Glutamatergic neuron (in vitro differentiated cells): ENCODE measurements around the gene CRCP. TPM values are rescaled to one million over a fixed set of nuclear protein-coding genes. Genes with fewer than 3 reads are reported as not detected.
"Not testable (repeated sequence)": the region's sequence is repeated elsewhere in the genome, so short reads cannot be mapped to it uniquely, and the experiment has no call there.

Source experiments
- DNase-seq: peaks from one replicate; pipeline ENCODE4 v3.0.0; 2022
- H3K27ac Mint-ChIP-seq: one replicate; pipeline ENCODE4 v1.8.0; 2020; ENCODE audit warnings: mild to moderate bottlenecking, mixed read lengths, inconsistent platforms; ENCODE audit not compliant: unreplicated experiment
- H3K27me3 Mint-ChIP-seq: one replicate; pipeline ENCODE4 v1.8.0; 2020; ENCODE audit warnings: mild to moderate bottlenecking, moderate library complexity, mixed read lengths, inconsistent platforms; ENCODE audit not compliant: unreplicated experiment
- H3K36me3 Mint-ChIP-seq: one replicate; pipeline ENCODE4 v1.8.0; 2020; ENCODE audit warnings: mild to moderate bottlenecking, mixed read lengths, inconsistent platforms; ENCODE audit not compliant: unreplicated experiment
- H3K4me1 Mint-ChIP-seq: one replicate; pipeline ENCODE4 v1.8.0; 2020; ENCODE audit warnings: mild to moderate bottlenecking, low read depth, mixed read lengths, inconsistent platforms; ENCODE audit not compliant: unreplicated experiment
- H3K4me3 Mint-ChIP-seq: one replicate; pipeline ENCODE4 v1.8.0; 2020; ENCODE audit warnings: mild to moderate bottlenecking, mixed read lengths, inconsistent platforms; ENCODE audit not compliant: unreplicated experiment
- H3K9me3 Mint-ChIP-seq: one replicate; pipeline ENCODE4 v1.8.0; 2020; ENCODE audit warnings: mild to moderate bottlenecking, moderate library complexity, mixed read lengths, inconsistent platforms; ENCODE audit not compliant: unreplicated experiment
- total RNA-seq: library from RNA; stranded (reverse); fragmentation: NEBNext Ultra II Directional; extraction: Animal tissue kit (Norgen Biotek cat#: 25700); gene quantifications from one replicate; pipeline ENCODE4 v1.2.1, GENCODE V29; 2021; ENCODE audit not compliant: unreplicated experiment
- TF ChIP-seq, protein P1 (sequence below): fragments of 200-600 bp; sonication (generic); IDR thresholded peaks from one replicate; pipeline ENCODE4 v1.5.0; 2021; ENCODE audit not compliant: partially characterized antibody, unreplicated experiment

The CRCP gene
- total RNA-seq, 1 donor from 2014 or later = 29.1 TPM

- H3K9me3 Mint-ChIP-seq = no peaks in the 10 kb centered on the region
- no peak for DNase-seq
- H3K27me3 Mint-ChIP-seq = no peaks in the 10 kb centered on the region
- no peaks in the 10 kb centered on the region for H3K4me1 Mint-ChIP-seq
- H3K27ac Mint-ChIP-seq = no peak overlapping the region
- H3K36me3 Mint-ChIP-seq = no peaks in the 10 kb centered on the region
- no peak overlapping the region for H3K4me3 Mint-ChIP-seq
- TF ChIP-seq, protein P1, sequence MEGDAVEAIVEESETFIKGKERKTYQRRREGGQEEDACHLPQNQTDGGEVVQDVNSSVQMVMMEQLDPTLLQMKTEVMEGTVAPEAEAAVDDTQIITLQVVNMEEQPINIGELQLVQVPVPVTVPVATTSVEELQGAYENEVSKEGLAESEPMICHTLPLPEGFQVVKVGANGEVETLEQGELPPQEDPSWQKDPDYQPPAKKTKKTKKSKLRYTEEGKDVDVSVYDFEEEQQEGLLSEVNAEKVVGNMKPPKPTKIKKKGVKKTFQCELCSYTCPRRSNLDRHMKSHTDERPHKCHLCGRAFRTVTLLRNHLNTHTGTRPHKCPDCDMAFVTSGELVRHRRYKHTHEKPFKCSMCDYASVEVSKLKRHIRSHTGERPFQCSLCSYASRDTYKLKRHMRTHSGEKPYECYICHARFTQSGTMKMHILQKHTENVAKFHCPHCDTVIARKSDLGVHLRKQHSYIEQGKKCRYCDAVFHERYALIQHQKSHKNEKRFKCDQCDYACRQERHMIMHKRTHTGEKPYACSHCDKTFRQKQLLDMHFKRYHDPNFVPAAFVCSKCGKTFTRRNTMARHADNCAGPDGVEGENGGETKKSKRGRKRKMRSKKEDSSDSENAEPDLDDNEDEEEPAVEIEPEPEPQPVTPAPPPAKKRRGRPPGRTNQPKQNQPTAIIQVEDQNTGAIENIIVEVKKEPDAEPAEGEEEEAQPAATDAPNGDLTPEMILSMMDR = no peak
Measured at GRCh38 chr7:66125052-66125694, 10.5 kb downstream of the CRCP start.

GRCh38 chr7:66125781-66126352, 11.2 kb downstream of the CRCP start:
- not testable (repeated sequence) for H3K27me3 Mint-ChIP-seq, H3K36me3 Mint-ChIP-seq, DNase-seq, H3K4me3 Mint-ChIP-seq, H3K9me3 Mint-ChIP-seq, H3K27ac Mint-ChIP-seq, H3K4me1 Mint-ChIP-seq

DNA sequence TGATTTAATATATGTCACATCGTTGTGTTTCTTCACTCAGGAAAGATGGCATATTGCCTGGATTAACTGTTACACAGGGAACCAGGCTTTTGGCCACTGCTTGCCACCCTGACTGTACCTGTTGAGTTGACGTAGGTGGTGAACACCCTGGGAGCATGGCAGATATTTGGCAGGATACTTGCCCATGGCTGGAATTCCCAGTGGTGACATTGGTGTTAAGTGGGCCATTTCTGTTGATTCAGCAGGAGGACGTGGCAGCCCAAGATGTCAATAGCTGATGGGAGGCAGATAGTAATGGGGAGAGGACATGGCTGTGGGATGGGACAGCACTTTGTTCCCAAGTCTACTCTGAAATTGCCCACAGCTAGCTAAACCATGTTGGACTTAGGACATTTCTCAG, 12.5 kb downstream of the CRCP start:
- H3K27me3 Mint-ChIP-seq, H3K4me3 Mint-ChIP-seq, H3K36me3 Mint-ChIP-seq, DNase-seq, H3K9me3 Mint-ChIP-seq, H3K27ac Mint-ChIP-seq, H3K4me1 Mint-ChIP-seq: not testable (repeated sequence)

GRCh38 chr7:66138994-66139752, 24.5 kb downstream of the CRCP start:
- H3K9me3 Mint-ChIP-seq = peaks cover 3% of the 10 kb centered on the region
- peaks cover 12% of the 10 kb centered on the region for H3K36me3 Mint-ChIP-seq
- H3K4me3 Mint-ChIP-seq = no peak overlapping the region
- no peak for DNase-seq
- peaks cover 3% of the 10 kb centered on the region for H3K27me3 Mint-ChIP-seq
- no peak overlapping the region for H3K27ac Mint-ChIP-seq
- peaks cover 21% of the 10 kb centered on the region for H3K4me1 Mint-ChIP-seq
- TF ChIP-seq, protein P1 = no peak

- Mint-ChIP-seq H3K27me3 (peaks cover 3% of the 10 kb centered on the region), H3K4me1 (peaks cover 32% of the 10 kb centered on the region), H3K4me3 (no peak overlapping the region), H3K9me3 (peaks cover 4% of the 10 kb centered on the region), H3K36me3 (peaks cover 12% of the 10 kb centered on the region), H3K27ac (no peak overlapping the region)
- DNase-seq = peak; percentile 74
- TF ChIP-seq, protein P1 = peak; percentile 6
Measured at GRCh38 chr7:66140924-66141323, 26.3 kb downstream of the CRCP start.

DNA sequence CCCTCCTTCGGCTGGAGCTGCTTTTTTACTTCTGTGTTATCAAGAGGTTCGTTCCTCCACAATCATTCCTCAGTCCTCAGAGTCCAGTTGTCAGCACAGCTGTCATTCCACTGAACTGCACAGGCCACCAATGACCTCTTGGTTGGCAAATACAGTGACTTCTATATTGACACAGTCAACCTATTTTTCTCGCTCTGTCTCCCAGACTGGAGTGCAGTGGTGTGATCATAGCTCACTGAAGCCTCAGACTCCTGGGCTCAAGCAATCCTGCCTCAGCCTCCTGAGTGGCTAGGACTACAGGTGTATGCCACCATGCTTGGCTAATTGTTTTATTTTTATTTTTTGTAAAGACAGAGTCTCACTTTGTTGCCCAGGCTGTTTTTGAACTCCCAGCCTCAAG, 27.7 kb downstream of the CRCP start:
- Mint-ChIP-seq H3K36me3 (peaks cover 12% of the 10 kb centered on the region), H3K27me3 (peaks cover 6% of the 10 kb centered on the region)
- TF ChIP-seq, protein P1 = no peak

More for the DNA sequence above, 27.7 kb downstream of the CRCP start:
- DNase-seq = no peak
- Mint-ChIP-seq H3K9me3 (peaks cover 6% of the 10 kb centered on the region), H3K4me1 (peaks cover 41% of the 10 kb centered on the region), H3K27ac (no peak overlapping the region), H3K4me3 (no peak overlapping the region)
